HG03025 (cell line): ENCODE measurements around the gene CHRFAM7A.
"Not testable (repeated sequence)": the region's sequence is repeated elsewhere in the genome, so short reads cannot be mapped to it uniquely, and the experiment has no call there.

Source experiments
- ATAC-seq: cut with Tn5 transposase; IDR thresholded peaks from one replicate; pipeline ENCODE4 v1.9.1; 2021; ENCODE audit warnings: mild to moderate bottlenecking, moderate library complexity; ENCODE audit not compliant: unreplicated experiment, low FRiP score

The CHRFAM7A gene

GRCh38 chr15:30392766-30393663, at the start of gene CHRFAM7A:
Gene CHRFAM7A (minus strand): TSS chr15:30393540. CDS start chr15:30383351, 10,189 bp downstream.
- ATAC-seq, result not testable (repeated sequence)

GRCh38 chr15:30438348-30438747, 45.0 kb upstream of the CHRFAM7A start:
- ATAC-seq, result not testable (repeated sequence)

- not testable (repeated sequence) for ATAC-seq
Measured at GRCh38 chr15:30435878-30436277, 42.5 kb upstream of the CHRFAM7A start.

- not testable (repeated sequence) for ATAC-seq
Measured at GRCh38 chr15:30420723-30421122, 27.4 kb upstream of the CHRFAM7A start.

- not testable (repeated sequence) for ATAC-seq
Measured at GRCh38 chr15:30414160-30414559, 20.8 kb upstream of the CHRFAM7A start, which contains the start of gene GOLGA8R. Gene GOLGA8R (minus strand): TSS chr15:30414260. CDS start chr15:30414162, 98 bp downstream.

GRCh38 chr15:30407636-30408035, 14.3 kb upstream of the CHRFAM7A start:
- ATAC-seq, result not testable (repeated sequence)

GRCh38 chr15:30398988-30399387, 5.6 kb upstream of the CHRFAM7A start:
- ATAC-seq, result not testable (repeated sequence)

- not testable (repeated sequence) for ATAC-seq
Measured at GRCh38 chr15:30393664-30393991, 288 bp upstream of the CHRFAM7A start.

GRCh38 chr15:30386318-30386887, 6.9 kb downstream of the CHRFAM7A start:
- not testable (repeated sequence) for ATAC-seq

- not testable (repeated sequence) for ATAC-seq
Measured at GRCh38 chr15:30377082-30377413, 16.3 kb downstream of the CHRFAM7A start.

- not testable (repeated sequence) for ATAC-seq
Measured at GRCh38 chr15:30376375-30377081, 16.8 kb downstream of the CHRFAM7A start.

- not testable (repeated sequence) for ATAC-seq
Measured at GRCh38 chr15:30375872-30376271, 17.5 kb downstream of the CHRFAM7A start.

- ATAC-seq, result not testable (repeated sequence)
Measured at GRCh38 chr15:30374862-30375261, 18.5 kb downstream of the CHRFAM7A start.

- ATAC-seq, result not testable (repeated sequence)
Measured at GRCh38 chr15:30368271-30368670, 25.1 kb downstream of the CHRFAM7A start.

GRCh38 chr15:30367246-30367645, 26.1 kb downstream of the CHRFAM7A start:
- not testable (repeated sequence) for ATAC-seq

- ATAC-seq, result not testable (repeated sequence)
Measured at GRCh38 chr15:30361404-30361803, 31.9 kb downstream of the CHRFAM7A start.

- not testable (repeated sequence) for ATAC-seq
Measured at GRCh38 chr15:30360990-30361389, 32.4 kb downstream of the CHRFAM7A start.

GRCh38 chr15:30355043-30355442, 38.3 kb downstream of the CHRFAM7A start:
- not testable (repeated sequence) for ATAC-seq

- not testable (repeated sequence) for ATAC-seq
Measured at GRCh38 chr15:30349803-30350202, 43.5 kb downstream of the CHRFAM7A start.

- not testable (repeated sequence) for ATAC-seq
Measured at GRCh38 chr15:30336584-30336983, 56.8 kb downstream of the CHRFAM7A start.

GRCh38 chr15:30334152-30334551, 59.2 kb downstream of the CHRFAM7A start:
- ATAC-seq, result not testable (repeated sequence)
